ENCODE results near the gene FAM20B.

The FAM20B gene

DNA sequence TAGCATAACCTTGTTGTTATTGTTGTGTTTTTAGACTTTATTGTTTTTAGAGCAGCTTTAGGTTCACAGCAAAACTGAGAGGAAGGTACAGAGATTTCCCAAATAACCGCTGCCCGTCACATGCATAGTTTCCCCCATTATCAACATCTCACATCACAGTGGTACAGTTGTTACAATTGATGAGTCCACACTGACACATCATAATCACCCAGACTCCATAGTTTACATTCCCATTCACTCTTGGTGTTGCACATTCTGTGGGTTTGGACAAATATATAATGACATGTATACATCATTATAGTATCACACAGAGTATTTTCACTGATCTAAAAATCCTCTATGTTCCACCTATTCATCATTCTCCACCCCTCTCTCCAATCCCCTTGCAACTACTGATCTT lies 30.2 kb downstream of the FAM20B start:
- no peak overlapping the region for H3K9ac ChIP-seq (ENCODE audit: low read depth, low read length)
- peaks cover 16% of the 10 kb centered on the region for H3K4me1 ChIP-seq (ENCODE audit: control insufficient read depth, insufficient read depth, low read length)
- no peaks in the 10 kb centered on the region for H3K9me3 ChIP-seq (replicated peaks; ENCODE audit: low read length)
- H3K4me2 ChIP-seq (ENCODE audit: low read length): no peak overlapping the region
- peaks cover 10% of the 10 kb centered on the region for H3K36me3 ChIP-seq (ENCODE audit: insufficient read depth, low read length)
- H3K27me3 ChIP-seq (ENCODE audit: control insufficient read depth, insufficient read depth, low read length): no peaks in the 10 kb centered on the region
- no peak overlapping the region for H3K4me3 ChIP-seq (ENCODE audit: low read length)

GRCh38 chr1:179058487-179059483 lies 33.1 kb downstream of the FAM20B start:
- H3K36me3 ChIP-seq (ENCODE audit: insufficient read depth, low read length): peaks cover 12% of the 10 kb centered on the region
- H3K27me3 ChIP-seq (ENCODE audit: control insufficient read depth, insufficient read depth, low read length): no peaks in the 10 kb centered on the region
- peak overlapping the region; percentile 9 for H3K4me3 ChIP-seq (ENCODE audit: low read length)
- peak overlapping the region; percentile 64 for H3K4me2 ChIP-seq (ENCODE audit: low read length)
- peaks cover 16% of the 10 kb centered on the region for H3K4me1 ChIP-seq (ENCODE audit: control insufficient read depth, insufficient read depth, low read length)
- peak overlapping the region; percentile 54 for H3K9ac ChIP-seq (ENCODE audit: low read depth, low read length)
- H3K9me3 ChIP-seq (replicated peaks; ENCODE audit: low read length): no peaks in the 10 kb centered on the region

GRCh38 chr1:179061360-179062282 lies 35.9 kb downstream of the FAM20B start:
- Histone ChIP-seq H3K4me1 (ENCODE audit: control insufficient read depth, insufficient read depth, low read length) (peaks cover 16% of the 10 kb centered on the region), H3K9me3 (replicated peaks; ENCODE audit: low read length) (no peaks in the 10 kb centered on the region), H3K9ac (ENCODE audit: low read depth, low read length) (no peak overlapping the region), H3K36me3 (ENCODE audit: insufficient read depth, low read length) (peaks cover 22% of the 10 kb centered on the region), H3K4me3 (ENCODE audit: low read length) (no peak overlapping the region), H3K27me3 (ENCODE audit: control insufficient read depth, insufficient read depth, low read length) (no peaks in the 10 kb centered on the region), H3K4me2 (ENCODE audit: low read length) (no peak overlapping the region)

DNA sequence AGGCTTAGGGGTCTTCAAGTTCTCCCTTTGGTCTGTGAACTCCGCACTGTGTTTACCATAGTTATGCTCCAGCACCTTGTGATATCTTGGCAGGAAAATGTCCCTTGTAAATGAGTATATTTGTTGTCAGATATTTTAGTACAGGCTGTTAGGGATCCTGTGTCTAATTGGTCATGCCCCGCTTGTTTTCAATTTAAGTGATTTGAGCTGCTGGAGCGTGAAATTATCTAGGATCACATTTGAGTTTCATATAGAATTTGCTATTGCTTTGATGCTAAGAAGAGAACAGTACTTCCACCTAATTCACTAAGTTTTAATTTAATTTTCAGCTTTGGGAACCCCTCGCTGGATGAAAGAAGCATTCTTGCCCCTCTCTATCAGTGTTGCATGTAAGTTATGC lies 40.8 kb downstream of the FAM20B start:
- H3K36me3 ChIP-seq (ENCODE audit: insufficient read depth, low read length): peaks cover 28% of the 10 kb centered on the region
- H3K4me2 ChIP-seq (ENCODE audit: low read length): no peak overlapping the region
- H3K4me1 ChIP-seq (ENCODE audit: control insufficient read depth, insufficient read depth, low read length): no peaks in the 10 kb centered on the region
- H3K9ac ChIP-seq (ENCODE audit: low read depth, low read length): no peak overlapping the region
- H3K9me3 ChIP-seq (replicated peaks; ENCODE audit: low read length): no peaks in the 10 kb centered on the region
- no peaks in the 10 kb centered on the region for H3K27me3 ChIP-seq (ENCODE audit: control insufficient read depth, insufficient read depth, low read length)
- no peak overlapping the region for H3K4me3 ChIP-seq (ENCODE audit: low read length)

DNA sequence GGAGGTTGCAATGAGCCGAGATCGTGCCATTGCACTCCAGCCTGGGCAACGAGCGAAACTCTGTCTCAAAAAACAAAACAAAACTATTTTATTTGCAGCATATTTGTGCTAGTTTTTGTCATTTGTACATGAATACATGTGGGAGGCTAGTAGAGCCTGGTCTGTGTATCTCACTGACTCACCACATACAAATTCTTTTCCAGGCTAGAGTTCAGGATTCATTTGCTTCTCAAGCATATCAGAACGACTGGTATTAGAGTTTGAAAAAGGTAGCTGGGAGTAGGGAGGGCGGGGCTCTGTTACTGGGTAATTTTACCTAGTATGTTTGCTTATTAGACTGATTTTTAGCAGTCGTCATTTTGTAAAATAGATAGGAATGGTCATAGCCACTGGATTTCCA lies 51.7 kb downstream of the FAM20B start:
- Histone ChIP-seq H3K4me3 (ENCODE audit: low read length) (no peak overlapping the region), H3K9me3 (replicated peaks; ENCODE audit: low read length) (no peaks in the 10 kb centered on the region), H3K4me1 (ENCODE audit: control insufficient read depth, insufficient read depth, low read length) (peaks cover 17% of the 10 kb centered on the region), H3K9ac (ENCODE audit: low read depth, low read length) (no peak overlapping the region), H3K27me3 (ENCODE audit: control insufficient read depth, insufficient read depth, low read length) (no peaks in the 10 kb centered on the region), H3K36me3 (ENCODE audit: insufficient read depth, low read length) (peaks cover 4% of the 10 kb centered on the region), H3K4me2 (ENCODE audit: low read length) (no peak overlapping the region)

- H3K9ac ChIP-seq (ENCODE audit: low read depth, low read length): no peak overlapping the region
- peaks cover 28% of the 10 kb centered on the region for H3K4me1 ChIP-seq (ENCODE audit: control insufficient read depth, insufficient read depth, low read length)
- no peak overlapping the region for H3K4me2 ChIP-seq (ENCODE audit: low read length)
- H3K4me3 ChIP-seq (ENCODE audit: low read length): no peak overlapping the region
- H3K9me3 ChIP-seq (replicated peaks; ENCODE audit: low read length): no peaks in the 10 kb centered on the region
- H3K27me3 ChIP-seq (ENCODE audit: control insufficient read depth, insufficient read depth, low read length): no peaks in the 10 kb centered on the region
- no peaks in the 10 kb centered on the region for H3K36me3 ChIP-seq (ENCODE audit: insufficient read depth, low read length)
These were observed 53.5 kb downstream of the FAM20B start for GRCh38 chr1:179079113-179079761.

GRCh38 chr1:179080866-179081686 lies 55.4 kb downstream of the FAM20B start:
- H3K4me3 ChIP-seq (ENCODE audit: low read length): peak overlapping the region; percentile 85
- no peaks in the 10 kb centered on the region for H3K27me3 ChIP-seq (ENCODE audit: control insufficient read depth, insufficient read depth, low read length)
- peaks cover 28% of the 10 kb centered on the region for H3K4me1 ChIP-seq (ENCODE audit: control insufficient read depth, insufficient read depth, low read length)
- H3K36me3 ChIP-seq (ENCODE audit: insufficient read depth, low read length): peaks cover 8% of the 10 kb centered on the region
- peak overlapping the region; percentile 89 for H3K9ac ChIP-seq (ENCODE audit: low read depth, low read length)
- peak overlapping the region; percentile 89 for H3K4me2 ChIP-seq (ENCODE audit: low read length)
- H3K9me3 ChIP-seq (replicated peaks; ENCODE audit: low read length): no peaks in the 10 kb centered on the region

GRCh38 chr1:179081687-179082332 lies 56.1 kb downstream of the FAM20B start, which contains the start of gene TOR3A:
TOR3A (plus strand) TSS chr1:179082070; CDS start chr1:179082129, 59 bp downstream.
- Histone ChIP-seq H3K4me2 (ENCODE audit: low read length) (peak within 1 kb of the TSS; percentile 89), H3K4me1 (ENCODE audit: control insufficient read depth, insufficient read depth, low read length) (peaks cover 28% of the 10 kb centered on the region), H3K4me3 (ENCODE audit: low read length) (peak within 1 kb of the TSS; percentile 85), H3K27me3 (ENCODE audit: control insufficient read depth, insufficient read depth, low read length) (no peaks in the 10 kb centered on the region), H3K36me3 (ENCODE audit: insufficient read depth, low read length) (peaks cover 8% of the 10 kb centered on the region), H3K9ac (ENCODE audit: low read depth, low read length) (peak within 1 kb of the TSS; percentile 89), H3K9me3 (replicated peaks; ENCODE audit: low read length) (no peaks in the 10 kb centered on the region)

- peaks cover 25% of the 10 kb centered on the region for H3K4me1 ChIP-seq (ENCODE audit: control insufficient read depth, insufficient read depth, low read length)
These were observed 56.8 kb downstream of the FAM20B start for GRCh38 chr1:179082333-179082998.

DNA sequence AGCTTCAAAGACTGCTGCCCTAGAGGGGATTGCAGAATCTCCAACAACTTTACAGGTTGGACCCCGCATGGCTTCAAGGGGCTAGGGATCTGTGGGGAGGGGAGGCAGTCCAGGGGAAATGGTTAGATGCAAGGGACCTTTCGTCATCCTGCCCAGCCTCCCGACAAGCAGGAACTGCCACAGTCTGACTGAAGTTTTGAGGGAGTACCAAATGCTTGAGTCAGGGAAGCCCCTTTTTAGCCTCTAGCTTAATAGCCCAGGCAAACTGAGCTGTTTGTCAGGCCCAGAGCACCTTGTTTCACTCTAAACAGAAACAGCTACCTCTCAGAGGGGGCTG lies 57.3 kb downstream of the FAM20B start:
- Histone ChIP-seq H3K4me1 (ENCODE audit: control insufficient read depth, insufficient read depth, low read length) (peaks cover 20% of the 10 kb centered on the region), H3K9ac (ENCODE audit: low read depth, low read length) (peak overlapping the region; percentile 89), H3K36me3 (ENCODE audit: insufficient read depth, low read length) (peaks cover 8% of the 10 kb centered on the region), H3K4me2 (ENCODE audit: low read length) (peak overlapping the region; percentile 89), H3K4me3 (ENCODE audit: low read length) (peak overlapping the region; percentile 85), H3K27me3 (ENCODE audit: control insufficient read depth, insufficient read depth, low read length) (no peaks in the 10 kb centered on the region), H3K9me3 (replicated peaks; ENCODE audit: low read length) (no peaks in the 10 kb centered on the region)

More at GRCh38 chr1:179082333-179082998, 56.8 kb downstream of the FAM20B start:
- Histone ChIP-seq H3K9me3 (replicated peaks; ENCODE audit: low read length) (no peaks in the 10 kb centered on the region), H3K9ac (ENCODE audit: low read depth, low read length) (peak overlapping the region; percentile 89), H3K4me3 (ENCODE audit: low read length) (peak overlapping the region; percentile 85), H3K27me3 (ENCODE audit: control insufficient read depth, insufficient read depth, low read length) (no peaks in the 10 kb centered on the region), H3K4me2 (ENCODE audit: low read length) (peak overlapping the region; percentile 89), H3K36me3 (ENCODE audit: insufficient read depth, low read length) (peaks cover 8% of the 10 kb centered on the region)

Measured in skeletal muscle satellite cell (primary cell).